AG09319 (cell line): ENCODE data around the gene RPA3.

Experiments
- DNase-seq: peaks from one replicate; pipeline ENCODE4 v3.0.0-alpha.2; 2010; ENCODE audit warnings: low read depth; ENCODE audit errors: extremely low read depth
- TF ChIP-seq, protein P1 (sequence below): IDR thresholded peaks from 2 replicates; pipeline ENCODE4 v1.5.1; 2011; ENCODE audit warnings: low read depth, mild to moderate bottlenecking, inconsistent platforms, low read length, moderate library complexity

Gene RPA3

DNA sequence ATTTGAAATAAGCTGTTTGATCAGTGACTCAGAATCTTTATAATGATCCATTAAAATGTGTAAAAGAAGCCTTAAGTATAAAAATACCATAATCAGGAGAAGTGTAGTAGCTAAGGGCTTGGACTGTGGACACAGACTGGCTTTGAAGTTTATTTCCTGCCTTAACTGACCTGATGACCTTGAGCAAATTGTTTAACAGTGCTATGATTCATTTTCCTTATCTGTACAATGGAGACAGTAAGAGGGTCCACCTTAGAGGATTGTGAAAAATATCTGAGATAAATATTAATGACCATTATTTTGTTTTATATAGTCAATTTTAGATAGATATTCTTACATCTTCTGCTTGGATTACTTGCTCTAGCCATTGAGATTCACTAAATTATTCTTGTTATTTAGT, 13.3 kb upstream of the RPA3 start:
- DNase-seq = no peak
- TF ChIP-seq, protein P1, sequence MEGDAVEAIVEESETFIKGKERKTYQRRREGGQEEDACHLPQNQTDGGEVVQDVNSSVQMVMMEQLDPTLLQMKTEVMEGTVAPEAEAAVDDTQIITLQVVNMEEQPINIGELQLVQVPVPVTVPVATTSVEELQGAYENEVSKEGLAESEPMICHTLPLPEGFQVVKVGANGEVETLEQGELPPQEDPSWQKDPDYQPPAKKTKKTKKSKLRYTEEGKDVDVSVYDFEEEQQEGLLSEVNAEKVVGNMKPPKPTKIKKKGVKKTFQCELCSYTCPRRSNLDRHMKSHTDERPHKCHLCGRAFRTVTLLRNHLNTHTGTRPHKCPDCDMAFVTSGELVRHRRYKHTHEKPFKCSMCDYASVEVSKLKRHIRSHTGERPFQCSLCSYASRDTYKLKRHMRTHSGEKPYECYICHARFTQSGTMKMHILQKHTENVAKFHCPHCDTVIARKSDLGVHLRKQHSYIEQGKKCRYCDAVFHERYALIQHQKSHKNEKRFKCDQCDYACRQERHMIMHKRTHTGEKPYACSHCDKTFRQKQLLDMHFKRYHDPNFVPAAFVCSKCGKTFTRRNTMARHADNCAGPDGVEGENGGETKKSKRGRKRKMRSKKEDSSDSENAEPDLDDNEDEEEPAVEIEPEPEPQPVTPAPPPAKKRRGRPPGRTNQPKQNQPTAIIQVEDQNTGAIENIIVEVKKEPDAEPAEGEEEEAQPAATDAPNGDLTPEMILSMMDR = no peak

DNA sequence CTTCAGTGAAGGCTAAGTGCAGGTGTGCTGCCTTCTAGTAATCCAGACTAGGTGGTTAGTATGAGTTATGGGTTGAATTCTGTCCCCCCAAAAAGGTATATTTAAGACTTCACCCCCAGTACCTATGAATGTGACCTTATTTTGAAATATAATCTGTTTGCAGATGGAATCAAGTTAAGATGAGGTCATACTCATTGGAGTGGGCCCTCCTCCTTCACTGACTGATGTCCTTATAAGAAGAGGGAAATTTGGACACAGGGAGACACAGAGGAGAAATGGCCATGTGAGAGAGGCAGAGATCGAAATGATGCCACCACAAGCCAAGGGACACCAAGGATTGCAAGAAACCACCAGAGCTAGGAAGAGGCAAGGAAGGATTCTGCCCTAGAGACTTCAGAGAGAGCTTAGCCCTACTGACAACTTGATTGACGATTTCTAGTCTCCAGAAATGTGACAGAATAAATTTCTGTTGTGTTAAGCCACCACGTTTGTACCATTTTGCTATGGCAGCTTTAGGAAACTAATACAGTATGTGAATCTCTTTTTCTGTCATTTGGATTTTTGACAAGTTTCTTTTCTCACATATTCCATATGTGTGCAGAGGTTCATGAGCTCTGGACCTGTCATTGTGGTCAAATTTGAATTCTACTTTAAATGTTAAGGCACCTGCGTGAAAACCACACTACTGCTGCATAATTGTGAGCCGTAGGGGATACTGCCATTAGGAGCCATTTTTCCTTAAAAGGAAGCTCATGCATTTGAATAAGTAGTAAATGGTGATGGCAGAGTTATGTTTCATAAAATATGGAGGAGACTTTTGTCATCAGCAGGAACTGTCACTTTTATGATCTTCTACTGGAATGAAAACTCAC, 2.6 kb upstream of the RPA3 start:
- DNase-seq = no peak
- TF ChIP-seq, protein P1 = no peak

- no peak for DNase-seq
- TF ChIP-seq, protein P1 = no peak
Observed at GRCh38 chr7:7720193-7720592, 1.8 kb upstream of the RPA3 start.

GRCh38 chr7:7719236-7719635, 829 bp upstream of the RPA3 start:
- TF ChIP-seq, protein P1 = no peak
- peak; percentile 91 for DNase-seq

DNA sequence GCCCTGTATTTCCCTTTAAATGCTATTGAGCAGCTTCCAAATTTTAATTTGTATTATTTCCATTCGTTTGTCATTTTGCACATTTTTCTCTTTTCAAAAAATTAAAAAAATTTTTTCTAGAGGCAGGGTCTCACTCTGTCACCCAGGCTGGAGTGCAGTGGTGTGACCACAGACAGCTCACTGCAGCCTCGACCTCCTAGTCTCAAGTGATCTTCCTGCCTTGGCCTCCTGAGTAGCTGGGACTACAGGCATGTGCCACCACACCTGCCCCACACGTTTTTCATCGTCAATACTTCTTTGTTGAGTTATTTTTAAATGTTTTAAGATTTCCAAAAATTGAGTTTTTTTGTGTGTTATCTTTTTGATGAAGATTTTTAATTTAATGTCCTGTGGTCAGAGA, 4.7 kb downstream of the RPA3 start:
- TF ChIP-seq, protein P1 = no peak
- no peak for DNase-seq

- TF ChIP-seq, protein P1 = no peak
- DNase-seq = no peak
Observed at GRCh38 chr7:7710469-7710868, 7.9 kb downstream of the RPA3 start.

DNA sequence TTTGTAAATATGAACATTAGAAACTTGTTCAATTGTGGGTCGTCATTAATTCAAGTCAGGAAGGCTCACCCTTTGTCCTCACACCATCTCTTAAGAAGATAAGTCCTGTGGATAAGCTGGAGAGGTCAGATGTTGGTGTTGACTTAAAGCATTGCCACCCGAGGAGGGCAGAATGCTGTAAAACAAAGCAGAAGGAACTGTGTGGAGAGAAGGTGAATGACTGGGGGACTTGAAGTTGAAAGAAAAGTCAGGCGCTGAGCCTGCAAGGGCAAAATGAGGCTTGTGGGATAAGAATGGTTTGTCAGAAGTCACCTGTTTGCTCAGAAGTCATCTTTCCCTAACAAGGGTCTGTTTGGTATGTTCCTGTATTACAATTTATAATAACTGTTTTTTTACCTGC, 9.1 kb downstream of the RPA3 start:
- DNase-seq = no peak

More for the DNA sequence above, 9.1 kb downstream of the RPA3 start:
- TF ChIP-seq, protein P1 = no peak
